Lower leg skin (tissue), 3 donors: ENCODE measurements around the gene FAM131A.

ENCODE experiments used
- CTCF ChIP-seq, 3 donors: fragments of 450-650 bp; IDR thresholded peaks; one replicate each; pipeline ENCODE4 v1.5.1; 2016; ENCODE audit warnings: antibody characterized with exemption in 3 of 3, mild to moderate bottlenecking in 3 of 3, moderate library complexity in 2 of 3
- POLR2A ChIP-seq, 2 donors: fragments of 450-650 bp; IDR thresholded peaks; one replicate each; pipeline ENCODE4 v1.6.1; 2016 to 2017; ENCODE audit warnings: antibody characterized with exemption in 2 of 2, mild to moderate bottlenecking in 1 of 2, moderate library complexity in 1 of 2

- TF ChIP-seq CTCF (IDR thresholded peaks at IDR 0.05): no peak
- no peak for TF ChIP-seq POLR2A (IDR thresholded peaks at IDR 0.05)
These were observed 44.1 kb downstream of the FAM131A start for GRCh38 chr3:184381261-184382224.
